Stomach (tissue), 4 donors: ENCODE data around the gene EHMT1.

Source experiments
- CTCF ChIP-seq, 7 experiments: fragments of 450-650 bp in 4 of 7; fragments of 200-600 bp in 3 of 7; sonication (generic) in 3 of 7; IDR thresholded peaks; one replicate each; pipeline ENCODE4 v1.5.1; 2016 to 2019; ENCODE audit warnings: antibody characterized with exemption in 7 of 7, control low read depth in 2 of 7, mild to moderate bottlenecking in 1 of 7
- POLR2A ChIP-seq, 4 donors: fragments of 450-650 bp; IDR thresholded peaks; one replicate each; pipeline ENCODE4 v1.6.1; 2016; ENCODE audit warnings: antibody characterized with exemption in 4 of 4, control low read depth in 2 of 4, mild to moderate bottlenecking in 1 of 4, moderate library complexity in 1 of 4
- POLR2AphosphoS5 ChIP-seq, 3 donors: sonication (generic); formaldehyde crosslinking; IDR thresholded peaks; one replicate each; pipeline ENCODE4 v1.6.1; 2016; ENCODE audit warnings: antibody characterized with exemption in 3 of 3

DNA sequence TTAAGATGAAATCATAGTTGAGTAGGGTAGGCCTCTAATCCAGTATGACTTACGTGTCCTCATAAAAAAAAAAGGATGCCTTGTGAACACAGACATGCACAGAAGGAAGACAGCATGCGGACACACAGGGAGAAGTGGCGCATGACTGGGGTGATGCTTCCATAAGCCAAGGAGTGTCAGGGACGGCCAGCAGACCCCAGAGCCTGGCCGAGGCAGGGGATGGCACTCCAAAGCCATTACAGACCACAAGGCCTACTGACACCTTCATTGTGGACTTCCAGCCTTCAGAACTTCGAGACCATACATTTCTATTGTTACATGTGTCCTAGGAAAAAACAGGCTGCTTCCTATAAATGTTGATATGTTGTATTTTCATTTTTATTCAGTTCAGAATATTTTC is 19.9 kb downstream of the EHMT1 start:
- TF ChIP-seq CTCF (IDR thresholded peaks at IDR 0.05) (no peak), POLR2AphosphoS5 (IDR thresholded peaks at IDR 0.05) (no peak), POLR2A (IDR thresholded peaks at IDR 0.05) (no peak)
